SKM-1 (cell line): ENCODE results near the gene RETSAT.
A peak's percentile ranks its signal among the peaks of the same experiment; 100 is the strongest.

ENCODE experiments used
- DNase-seq: peaks from one replicate; lab custom pipeline; 2025; ENCODE audit not compliant: unreplicated experiment; lab: John Stamatoyannopoulos, UW

RETSAT gene

DNA sequence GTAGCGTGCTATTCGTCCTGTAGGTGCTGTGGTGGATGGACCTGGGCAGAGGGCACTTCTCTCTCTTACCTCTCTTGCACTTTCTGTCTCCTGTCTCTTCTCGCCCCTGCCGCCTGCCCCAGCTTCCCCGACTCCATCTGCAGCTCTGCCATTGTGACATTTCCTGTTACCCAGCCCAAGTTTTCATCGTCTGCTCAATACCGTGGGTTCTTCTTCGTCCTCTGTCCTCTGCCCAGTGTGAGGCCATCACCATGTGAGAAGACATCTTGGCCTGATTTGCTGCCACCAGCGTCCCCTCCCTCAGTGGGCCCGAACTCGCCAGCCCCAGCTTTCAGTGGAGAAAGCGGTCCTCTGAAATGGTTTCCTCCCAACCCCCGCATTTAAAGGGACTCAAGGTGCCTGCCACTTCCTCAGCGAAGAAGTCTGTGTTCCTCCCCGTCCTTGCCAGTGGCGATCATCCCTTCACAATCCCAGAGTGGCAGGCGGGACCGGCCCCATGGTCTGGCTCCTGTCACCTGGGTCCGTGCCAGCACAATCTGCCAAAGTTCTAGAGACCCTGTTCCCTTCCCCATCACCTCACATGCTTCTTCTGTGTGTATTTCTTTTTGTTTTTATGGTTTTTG is 44.5 kb downstream of the RETSAT start:
- DNase-seq: peak; percentile 69

- DNase-seq: no peak
These were observed 45.3 kb downstream of the RETSAT start for GRCh38 chr2:85308896-85309555.

GRCh38 chr2:85308201-85308600 is 46.1 kb downstream of the RETSAT start:
- DNase-seq: no peak

- DNase-seq: no peak
These were observed 46.8 kb downstream of the RETSAT start for GRCh38 chr2:85307527-85307897.

GRCh38 chr2:85303780-85304531 is 50.4 kb downstream of the RETSAT start:
- no peak for DNase-seq

DNA sequence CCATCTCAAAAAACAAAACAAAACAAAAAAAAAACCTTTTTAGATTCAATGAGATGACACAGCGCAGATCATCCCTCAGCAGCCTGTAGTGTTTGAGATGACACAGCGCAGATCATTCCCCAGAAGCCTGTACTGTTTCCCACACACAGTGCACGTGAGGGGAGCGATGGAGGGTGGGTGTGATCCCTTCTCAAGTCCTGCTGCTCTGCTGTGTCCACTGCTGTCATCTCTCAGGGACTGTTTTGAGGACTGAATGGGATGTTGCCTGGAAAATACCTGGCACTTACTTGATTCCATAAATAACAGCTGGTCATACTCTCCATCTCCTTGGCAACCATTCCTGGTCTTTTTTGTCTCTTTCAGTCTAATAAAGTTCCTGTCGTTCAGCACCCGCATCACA is 52.2 kb downstream of the RETSAT start:
- DNase-seq: no peak
